DOHH2 (cell line): ENCODE measurements around the gene ELP1.

Experiments
- H3F3A ChIP-seq: fragments of 200-600 bp; sonication (generic), shearing (Covaris generic); 2 replicates; pipeline ENCODE4 v1.6.0; 2016; ENCODE audit warnings: antibody characterized with exemption, mild to moderate bottlenecking; ENCODE audit not compliant: control insufficient read depth, insufficient read depth
- H3K27ac ChIP-seq: fragments of 200-600 bp; sonication (generic); 2 replicates; pipeline ENCODE4 v1.5.1; 2014; ENCODE audit warnings: low read depth, mild to moderate bottlenecking, low read length, moderate library complexity
- H3K27me3 ChIP-seq: fragments of 200-600 bp; sonication (generic); 2 replicates; pipeline ENCODE4 v1.6.1; 2014; ENCODE audit warnings: mild to moderate bottlenecking, low read length, mixed read lengths; ENCODE audit not compliant: control insufficient read depth
- H3K36me3 ChIP-seq: fragments of 200-600 bp; sonication (generic); 2 replicates; pipeline ENCODE4 v1.6.1; 2014; ENCODE audit warnings: mild to moderate bottlenecking, low read length, moderate library complexity, mixed read lengths; ENCODE audit not compliant: control insufficient read depth
- H3K4me1 ChIP-seq: fragments of 200-600 bp; sonication (generic); 2 replicates; pipeline ENCODE4 v1.6.1; 2014; ENCODE audit warnings: mild to moderate bottlenecking, low read length, mixed read lengths; ENCODE audit not compliant: control insufficient read depth
- H3K4me2 ChIP-seq: fragments of 200-600 bp; sonication (generic); 2 replicates; pipeline ENCODE4 v1.6.0; 2014; ENCODE audit warnings: mild to moderate bottlenecking, low read length, moderate library complexity
- H3K4me3 ChIP-seq: fragments of 200-600 bp; sonication (generic); 2 replicates; pipeline ENCODE4 v1.5.1; 2014; ENCODE audit warnings: mild to moderate bottlenecking, low read length, mixed read lengths
- H3K79me2 ChIP-seq: fragments of 200-600 bp; sonication (generic); 2 replicates; pipeline ENCODE4 v1.6.1; 2014; ENCODE audit warnings: mild to moderate bottlenecking, low read length, mixed read lengths; ENCODE audit not compliant: control insufficient read depth
- H3K9me2 ChIP-seq: fragments of 200-600 bp; sonication (generic); replicated peaks from 2 replicates; pipeline ENCODE4 v1.6.1; 2014; ENCODE audit warnings: mild to moderate bottlenecking, low read length, mixed read lengths; ENCODE audit not compliant: control insufficient read depth
- H3K9me3 ChIP-seq: fragments of 200-600 bp; sonication (generic); 2 replicates; pipeline ENCODE4 v1.6.1; 2014; ENCODE audit warnings: antibody characterized with exemption, low read length, mixed read lengths; ENCODE audit not compliant: control insufficient read depth, insufficient read depth
- H4K20me1 ChIP-seq: fragments of 200-600 bp; sonication (generic); 2 replicates; pipeline ENCODE4 v1.6.0; 2014; ENCODE audit warnings: low read depth, mild to moderate bottlenecking, antibody characterized with exemption, low read length, moderate library complexity; ENCODE audit not compliant: control insufficient read depth, insufficient read depth
- EZH2phosphoT487 ChIP-seq: fragments of 200-600 bp; sonication (generic); IDR thresholded peaks from 2 replicates; pipeline ENCODE4 v1.6.1; 2017; ENCODE audit warnings: borderline replicate concordance, mild to moderate bottlenecking, antibody characterized with exemption, low read length, moderate library complexity, mixed read lengths
- TF ChIP-seq, protein P1 (sequence below): fragments of 200-600 bp; sonication (generic); IDR thresholded peaks from one replicate; pipeline ENCODE4 v1.5.1; 2014; ENCODE audit warnings: antibody characterized with exemption, mild to moderate bottlenecking, low read depth, low read length; ENCODE audit not compliant: poor library complexity, severe bottlenecking

The ELP1 gene

DNA sequence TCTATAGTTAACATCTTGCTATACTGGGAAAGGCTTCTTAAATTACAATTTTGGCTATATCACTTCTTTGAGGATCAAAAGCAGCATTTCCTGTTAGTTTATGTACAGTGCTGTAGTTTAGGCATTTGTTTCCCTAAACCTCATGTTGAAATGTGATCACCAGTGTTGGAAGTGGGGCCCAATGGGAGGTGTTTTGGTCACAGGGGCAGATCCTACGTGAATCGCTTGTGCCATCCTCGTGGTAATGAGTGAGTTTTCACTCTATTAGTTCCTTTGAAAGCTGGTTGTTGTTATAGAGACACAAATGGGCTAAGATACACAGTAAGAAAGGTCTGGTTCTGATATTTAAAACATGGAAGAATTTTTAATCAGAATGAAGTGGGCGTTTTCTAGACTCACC, 66.1 kb downstream of the ELP1 start:
- no peaks in the 10 kb centered on the region for H3K79me2 ChIP-seq
- peaks cover 26% of the 10 kb centered on the region for H3K36me3 ChIP-seq
- H3K27me3 ChIP-seq, result no peaks in the 10 kb centered on the region
- H3K9me2 ChIP-seq, result no peaks in the 10 kb centered on the region
- TF ChIP-seq, protein P1, sequence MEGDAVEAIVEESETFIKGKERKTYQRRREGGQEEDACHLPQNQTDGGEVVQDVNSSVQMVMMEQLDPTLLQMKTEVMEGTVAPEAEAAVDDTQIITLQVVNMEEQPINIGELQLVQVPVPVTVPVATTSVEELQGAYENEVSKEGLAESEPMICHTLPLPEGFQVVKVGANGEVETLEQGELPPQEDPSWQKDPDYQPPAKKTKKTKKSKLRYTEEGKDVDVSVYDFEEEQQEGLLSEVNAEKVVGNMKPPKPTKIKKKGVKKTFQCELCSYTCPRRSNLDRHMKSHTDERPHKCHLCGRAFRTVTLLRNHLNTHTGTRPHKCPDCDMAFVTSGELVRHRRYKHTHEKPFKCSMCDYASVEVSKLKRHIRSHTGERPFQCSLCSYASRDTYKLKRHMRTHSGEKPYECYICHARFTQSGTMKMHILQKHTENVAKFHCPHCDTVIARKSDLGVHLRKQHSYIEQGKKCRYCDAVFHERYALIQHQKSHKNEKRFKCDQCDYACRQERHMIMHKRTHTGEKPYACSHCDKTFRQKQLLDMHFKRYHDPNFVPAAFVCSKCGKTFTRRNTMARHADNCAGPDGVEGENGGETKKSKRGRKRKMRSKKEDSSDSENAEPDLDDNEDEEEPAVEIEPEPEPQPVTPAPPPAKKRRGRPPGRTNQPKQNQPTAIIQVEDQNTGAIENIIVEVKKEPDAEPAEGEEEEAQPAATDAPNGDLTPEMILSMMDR, result no peak
- no peak for TF ChIP-seq EZH2phosphoT487
- H3K4me1 ChIP-seq, result no peaks in the 10 kb centered on the region
- no peak overlapping the region for H3K27ac ChIP-seq
- no peaks in the 10 kb centered on the region for H3K9me3 ChIP-seq
- no peak overlapping the region for H3K4me3 ChIP-seq
- H3K4me2 ChIP-seq, result no peak overlapping the region
- H3F3A ChIP-seq, result no peaks in the 10 kb centered on the region
- no peaks in the 10 kb centered on the region for H4K20me1 ChIP-seq

DNA sequence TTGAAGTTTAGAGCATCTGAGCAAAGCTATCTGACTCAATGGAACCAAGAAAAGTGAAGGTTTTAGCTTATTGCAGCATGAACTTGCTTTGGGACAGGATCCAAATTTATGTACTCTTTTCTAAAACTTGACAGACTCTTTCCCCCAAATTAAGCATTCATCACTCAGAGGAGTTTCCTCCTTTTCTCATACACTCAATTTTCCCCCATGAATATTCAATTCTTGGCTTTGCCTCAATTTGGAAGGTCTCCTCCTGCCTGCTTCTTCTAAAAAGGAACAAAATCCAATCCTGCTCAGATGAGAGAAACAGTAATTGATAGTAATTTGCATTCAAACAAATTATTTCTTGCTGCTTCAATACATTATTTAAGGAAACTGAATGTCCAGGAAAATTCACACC, 66.8 kb downstream of the ELP1 start:
- H3K4me3 ChIP-seq, result no peak overlapping the region
- no peaks in the 10 kb centered on the region for H3K4me1 ChIP-seq
- no peaks in the 10 kb centered on the region for H3F3A ChIP-seq
- no peak overlapping the region for H3K27ac ChIP-seq
- no peaks in the 10 kb centered on the region for H4K20me1 ChIP-seq
- H3K27me3 ChIP-seq, result no peaks in the 10 kb centered on the region
- H3K36me3 ChIP-seq, result peaks cover 21% of the 10 kb centered on the region
- no peaks in the 10 kb centered on the region for H3K9me3 ChIP-seq
- TF ChIP-seq, protein P1, result no peak
- TF ChIP-seq EZH2phosphoT487, result no peak
- no peak overlapping the region for H3K4me2 ChIP-seq
- H3K79me2 ChIP-seq, result no peaks in the 10 kb centered on the region
- H3K9me2 ChIP-seq, result no peaks in the 10 kb centered on the region

DNA sequence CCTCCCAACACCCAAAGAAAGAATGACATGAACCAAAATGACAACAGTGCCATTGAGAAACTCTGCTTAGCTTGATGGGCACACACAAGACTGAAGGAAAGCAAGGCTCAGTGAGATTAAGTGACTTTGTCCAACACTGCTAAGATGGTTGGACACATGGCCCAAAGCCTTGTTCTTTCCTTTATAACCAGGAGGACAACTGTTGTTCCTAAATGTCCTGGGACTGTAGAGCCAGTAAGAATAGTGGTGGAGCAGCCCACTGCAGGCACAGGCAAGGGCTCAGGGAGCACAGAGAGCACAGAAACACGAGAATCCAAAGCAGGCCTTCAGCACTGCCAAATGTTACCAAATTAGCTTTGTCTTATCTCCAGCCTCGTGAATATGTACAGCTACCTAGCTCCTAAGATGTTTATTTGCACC, 67.9 kb downstream of the ELP1 start:
- Histone ChIP-seq H4K20me1 (no peaks in the 10 kb centered on the region), H3K9me3 (no peaks in the 10 kb centered on the region), H3K79me2 (no peaks in the 10 kb centered on the region), H3K36me3 (peaks cover 11% of the 10 kb centered on the region; the same call in 1 of the 2 replicates), H3K9me2 (no peaks in the 10 kb centered on the region), H3K4me1 (no peaks in the 10 kb centered on the region), H3F3A (no peaks in the 10 kb centered on the region), H3K4me3 (no peak overlapping the region), H3K27me3 (no peaks in the 10 kb centered on the region), H3K4me2 (no peak overlapping the region), H3K27ac (no peak overlapping the region)
- TF ChIP-seq, protein P1, result no peak
- no peak for TF ChIP-seq EZH2phosphoT487
